Liver (tissue), 9 donors: ENCODE measurements around the gene ERBB3. TPM values are rescaled to one million over a fixed set of nuclear protein-coding genes. Genes with fewer than 3 reads are reported as not detected.

Experiments used
- DNase-seq: peaks from one replicate; pipeline ENCODE4 v3.0.0-alpha.2; 2017; ENCODE audit warnings: low spot score
- H3K27ac ChIP-seq, 2 donors: one replicate each; pipeline ENCODE4 v1.7.0; 2013; ENCODE audit warnings: inconsistent platforms in 2 of 2, low read length in 2 of 2, control low read depth in 1 of 2, low read depth in 1 of 2, mild to moderate bottlenecking in 1 of 2
- H3K27me3 ChIP-seq, 4 donors: one replicate each; pipeline versions ENCODE4 v1.6.1 to v1.7.0; 2013; ENCODE audit warnings: low read length in 3 of 4, inconsistent platforms in 1 of 4, mild to moderate bottlenecking in 1 of 4, moderate library complexity in 1 of 4; ENCODE audit not compliant: control insufficient read depth in 4 of 4, insufficient read depth in 4 of 4
- H3K36me3 ChIP-seq, 4 donors: one replicate each; pipeline versions ENCODE4 v1.6.1 to v1.7.0; 2013; ENCODE audit warnings: low read length in 3 of 4, mild to moderate bottlenecking in 3 of 4, low read depth in 1 of 4, moderate library complexity in 1 of 4; ENCODE audit not compliant: control insufficient read depth in 4 of 4, insufficient read depth in 3 of 4
- H3K4me1 ChIP-seq, 4 donors: one replicate each; pipeline versions ENCODE4 v1.6.1 to v1.7.0; 2013; ENCODE audit warnings: low read length in 3 of 4, mild to moderate bottlenecking in 3 of 4, moderate library complexity in 1 of 4; ENCODE audit not compliant: control insufficient read depth in 4 of 4, insufficient read depth in 4 of 4
- H3K4me3 ChIP-seq, 3 donors: one replicate each; pipeline versions ENCODE4 v1.6.1 to v1.7.0; 2013; ENCODE audit warnings: low read length in 3 of 3, control low read depth in 1 of 3, low read depth in 1 of 3, mild to moderate bottlenecking in 1 of 3
- H3K9ac ChIP-seq, 2 donors: one replicate each; pipeline ENCODE4 v1.7.0; 2013; ENCODE audit warnings: low read length in 2 of 2, mild to moderate bottlenecking in 2 of 2, moderate library complexity in 2 of 2, control low read depth in 1 of 2, low read depth in 1 of 2
- H3K9me3 ChIP-seq, 4 donors: one replicate each; pipeline versions ENCODE4 v1.6.1 to v1.7.0; 2013; ENCODE audit warnings: low read length in 3 of 4; ENCODE audit not compliant: control insufficient read depth in 4 of 4
- EGR1 ChIP-seq, 2 donors: IDR thresholded peaks; 2 replicates each; pipeline ENCODE4 v1.6.1; 2016 to 2018; ENCODE audit warnings: antibody characterized with exemption in 2 of 2, low read depth in 2 of 2
- FOXA1 ChIP-seq: IDR thresholded peaks from 2 replicates; pipeline ENCODE4 v1.6.1; 2016; ENCODE audit warnings: antibody characterized with exemption
- FOXA2 ChIP-seq: IDR thresholded peaks from 2 replicates; pipeline ENCODE4 v1.6.1; 2016; ENCODE audit warnings: antibody characterized with exemption
- GABPA ChIP-seq, 2 donors: IDR thresholded peaks in 1 of 2; conservative IDR thresholded peaks in 1 of 2; 2 replicates each; pipeline ENCODE4 v1.6.1; 2016; ENCODE audit warnings: antibody characterized with exemption in 2 of 2, mild to moderate bottlenecking in 1 of 2, moderate library complexity in 1 of 2
- HNF4A ChIP-seq, 2 donors: conservative IDR thresholded peaks; 2 replicates each; pipeline ENCODE4 v1.6.1; 2016; ENCODE audit warnings: antibody characterized with exemption in 2 of 2, mild to moderate bottlenecking in 2 of 2
- HNF4G ChIP-seq: IDR thresholded peaks from 2 replicates; pipeline ENCODE4 v1.6.1; 2016; ENCODE audit warnings: antibody characterized with exemption
- JUND ChIP-seq, 2 donors: IDR thresholded peaks; 2 replicates each; pipeline ENCODE4 v1.6.1; 2016; ENCODE audit warnings: antibody characterized with exemption in 2 of 2
- NR2F2 ChIP-seq: IDR thresholded peaks from 2 replicates; pipeline ENCODE4 v1.6.1; 2016; ENCODE audit warnings: antibody characterized with exemption
- RAD21 ChIP-seq, 2 donors: IDR thresholded peaks; 2 replicates each; pipeline ENCODE4 v1.6.1; 2016; ENCODE audit warnings: antibody characterized with exemption in 2 of 2, mild to moderate bottlenecking in 2 of 2
- RXRA ChIP-seq, 2 donors: IDR thresholded peaks; 2 replicates each; pipeline ENCODE4 v1.6.1; 2017 to 2018; ENCODE audit warnings: antibody characterized with exemption in 2 of 2, mild to moderate bottlenecking in 1 of 2
- SP1 ChIP-seq: IDR thresholded peaks from 2 replicates; pipeline ENCODE4 v1.6.1; 2018; ENCODE audit warnings: antibody characterized with exemption, mild to moderate bottlenecking
- TAF1 ChIP-seq: conservative IDR thresholded peaks from 2 replicates; pipeline ENCODE4 v1.6.1; 2016; ENCODE audit warnings: antibody characterized with exemption, mild to moderate bottlenecking
- YY1 ChIP-seq: IDR thresholded peaks from 2 replicates; pipeline ENCODE4 v1.6.1; 2016; ENCODE audit warnings: antibody characterized with exemption, mild to moderate bottlenecking
- WGBS: extraction: QIAGEN DNeasy Blood & Tissue Kit; methylation state at CpG from one replicate; pipeline ENCODE4 v1.1.7; 2013; 5-methylcytosine and 5-hydroxymethylcytosine counted together
- polyA plus RNA-seq, 2 donors: library from polyadenylated mRNA; stranded (reverse) in 1 of 2; unstranded in 1 of 2; fragments of 200-250 nt in 1 of 2; fragments of >200 nt in 1 of 2; fragmentation: Nextera tagmentation in 1 of 2; extraction: Ambion mirVana in 1 of 2; gene quantifications; one replicate each; pipeline versions ENCODE4 v1.2.1 to v1.2.3, GENCODE V29; 2013 to 2015
- total RNA-seq, 2 donors: library from RNA; depleted of rRNA; stranded (reverse); fragments of >200 nt; gene quantifications; one replicate each; pipeline ENCODE4 v1.2.3, GENCODE V29; 2014
- TF ChIP-seq, protein P1 (sequence below): fragments of 150-350 bp; IDR thresholded peaks from 2 replicates; pipeline ENCODE4 v1.5.1; 2017; ENCODE audit warnings: improper control_type of control experiment, low read depth, low read length; ENCODE audit not compliant: missing input control
- TF ChIP-seq, protein P2 (sequence below): IDR thresholded peaks from 2 replicates; pipeline ENCODE4 v1.6.1; 2016; ENCODE audit warnings: antibody characterized with exemption
- TF ChIP-seq, protein P3 (sequence below): IDR thresholded peaks from 2 replicates; pipeline ENCODE4 v1.6.1; 2016; ENCODE audit warnings: antibody characterized with exemption
- TF ChIP-seq, protein P4 (sequence below): IDR thresholded peaks from 2 replicates; pipeline ENCODE4 v1.6.1; 2016; ENCODE audit warnings: antibody characterized with exemption
- TF ChIP-seq, protein P5 (sequence below): IDR thresholded peaks from 2 replicates; pipeline ENCODE4 v1.6.1; 2016; ENCODE audit warnings: antibody characterized with exemption, mild to moderate bottlenecking
- donor health status: healthy.
- donor health status: healthy.
- donor health status: healthy.
- donor health status: healthy.
- donor health status: healthy.

ERBB3 gene
- total RNA-seq (100 to 1,000 TPM in 1 of 2 donors, 10 to 100 TPM in 1; 69.0 to 141 TPM), polyA plus RNA-seq (10 to 100 TPM; 32.4 to 34.2 TPM)

DNA sequence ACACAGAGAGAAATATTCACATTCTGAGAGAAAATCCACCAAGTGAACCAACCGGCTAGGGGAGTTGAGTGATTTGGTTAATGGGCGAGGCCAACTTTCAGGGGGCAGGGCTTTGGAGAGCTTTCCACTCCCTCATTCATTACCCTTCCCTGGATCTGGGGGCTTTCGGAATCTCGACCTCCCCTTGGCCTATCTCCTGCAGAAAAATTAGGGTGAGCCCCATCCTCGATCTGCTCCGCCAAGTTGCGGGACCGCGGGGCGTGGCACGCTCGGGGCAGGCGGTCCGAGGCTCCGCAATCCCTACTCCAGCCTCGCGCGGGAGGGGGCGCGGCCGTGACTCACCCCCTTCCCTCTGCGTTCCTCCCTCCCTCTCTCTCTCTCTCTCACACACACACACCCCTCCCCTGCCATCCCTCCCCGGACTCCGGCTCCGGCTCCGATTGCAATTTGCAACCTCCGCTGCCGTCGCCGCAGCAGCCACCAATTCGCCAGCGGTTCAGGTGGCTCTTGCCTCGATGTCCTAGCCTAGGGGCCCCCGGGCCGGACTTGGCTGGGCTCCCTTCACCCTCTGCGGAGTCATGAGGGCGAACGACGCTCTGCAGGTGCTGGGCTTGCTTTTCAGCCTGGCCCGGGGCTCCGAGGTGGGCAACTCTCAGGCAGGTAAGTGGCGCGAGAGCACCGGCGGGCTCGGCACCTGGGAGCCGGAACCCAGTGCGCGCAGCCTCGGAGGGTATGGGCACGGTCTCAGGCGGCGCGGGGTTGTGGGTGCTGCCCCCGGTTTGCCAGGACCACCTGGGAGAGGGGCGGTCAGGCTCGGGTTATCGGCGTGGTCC is at the start of gene ERBB3:
ERBB3 (plus strand) TSS at position 443 of the 833 bp plus-strand sequence; CDS start at position 579, 136 bp downstream.
- Histone ChIP-seq H3K9ac (peak within 1 kb of the TSS; percentile 92), H3K4me3 (peak within 1 kb of the TSS; percentile 59 to 88 (median 84)), H3K36me3 (peaks cover under 1 to 6% (median 3%) of the 10 kb centered on the region in 4 donors), H3K27ac (peak within 1 kb of the TSS; percentile 93 to 99), H3K4me1 (peaks cover 7 to 31% (median 25%) of the 10 kb centered on the region in 4 donors), H3K9me3 (no peaks in the 10 kb centered on the region), H3K27me3 (no peaks in the 10 kb centered on the region)
- DNase-seq, result peak; percentile 73
- peak; percentile 41 for TF ChIP-seq SP1
- peak; percentile 60 for TF ChIP-seq TAF1
- TF ChIP-seq, protein P1, sequence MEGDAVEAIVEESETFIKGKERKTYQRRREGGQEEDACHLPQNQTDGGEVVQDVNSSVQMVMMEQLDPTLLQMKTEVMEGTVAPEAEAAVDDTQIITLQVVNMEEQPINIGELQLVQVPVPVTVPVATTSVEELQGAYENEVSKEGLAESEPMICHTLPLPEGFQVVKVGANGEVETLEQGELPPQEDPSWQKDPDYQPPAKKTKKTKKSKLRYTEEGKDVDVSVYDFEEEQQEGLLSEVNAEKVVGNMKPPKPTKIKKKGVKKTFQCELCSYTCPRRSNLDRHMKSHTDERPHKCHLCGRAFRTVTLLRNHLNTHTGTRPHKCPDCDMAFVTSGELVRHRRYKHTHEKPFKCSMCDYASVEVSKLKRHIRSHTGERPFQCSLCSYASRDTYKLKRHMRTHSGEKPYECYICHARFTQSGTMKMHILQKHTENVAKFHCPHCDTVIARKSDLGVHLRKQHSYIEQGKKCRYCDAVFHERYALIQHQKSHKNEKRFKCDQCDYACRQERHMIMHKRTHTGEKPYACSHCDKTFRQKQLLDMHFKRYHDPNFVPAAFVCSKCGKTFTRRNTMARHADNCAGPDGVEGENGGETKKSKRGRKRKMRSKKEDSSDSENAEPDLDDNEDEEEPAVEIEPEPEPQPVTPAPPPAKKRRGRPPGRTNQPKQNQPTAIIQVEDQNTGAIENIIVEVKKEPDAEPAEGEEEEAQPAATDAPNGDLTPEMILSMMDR, result peak; percentile 35
- TF ChIP-seq, protein P2, sequence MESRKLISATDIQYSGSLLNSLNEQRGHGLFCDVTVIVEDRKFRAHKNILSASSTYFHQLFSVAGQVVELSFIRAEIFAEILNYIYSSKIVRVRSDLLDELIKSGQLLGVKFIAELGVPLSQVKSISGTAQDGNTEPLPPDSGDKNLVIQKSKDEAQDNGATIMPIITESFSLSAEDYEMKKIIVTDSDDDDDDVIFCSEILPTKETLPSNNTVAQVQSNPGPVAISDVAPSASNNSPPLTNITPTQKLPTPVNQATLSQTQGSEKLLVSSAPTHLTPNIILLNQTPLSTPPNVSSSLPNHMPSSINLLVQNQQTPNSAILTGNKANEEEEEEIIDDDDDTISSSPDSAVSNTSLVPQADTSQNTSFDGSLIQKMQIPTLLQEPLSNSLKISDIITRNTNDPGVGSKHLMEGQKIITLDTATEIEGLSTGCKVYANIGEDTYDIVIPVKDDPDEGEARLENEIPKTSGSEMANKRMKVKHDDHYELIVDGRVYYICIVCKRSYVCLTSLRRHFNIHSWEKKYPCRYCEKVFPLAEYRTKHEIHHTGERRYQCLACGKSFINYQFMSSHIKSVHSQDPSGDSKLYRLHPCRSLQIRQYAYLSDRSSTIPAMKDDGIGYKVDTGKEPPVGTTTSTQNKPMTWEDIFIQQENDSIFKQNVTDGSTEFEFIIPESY, result no peak
- peak; percentile 91 to 92 for TF ChIP-seq JUND (IDR thresholded peaks at IDR 0.05)
- TF ChIP-seq FOXA1, result no peak
- no peak for TF ChIP-seq NR2F2
- peak in 1 of 2 donors; percentile 32 for TF ChIP-seq RXRA (IDR thresholded peaks at IDR 0.05)
- no peak for TF ChIP-seq GABPA (IDR thresholded peaks at IDR 0.05 in 1 of 2, conservative IDR thresholded peaks at IDR 0.05 in 1 of 2)
- TF ChIP-seq, protein P3, sequence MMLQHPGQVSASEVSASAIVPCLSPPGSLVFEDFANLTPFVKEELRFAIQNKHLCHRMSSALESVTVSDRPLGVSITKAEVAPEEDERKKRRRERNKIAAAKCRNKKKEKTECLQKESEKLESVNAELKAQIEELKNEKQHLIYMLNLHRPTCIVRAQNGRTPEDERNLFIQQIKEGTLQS, result peak; percentile 53
- TF ChIP-seq HNF4G, result no peak
- TF ChIP-seq, protein P4, sequence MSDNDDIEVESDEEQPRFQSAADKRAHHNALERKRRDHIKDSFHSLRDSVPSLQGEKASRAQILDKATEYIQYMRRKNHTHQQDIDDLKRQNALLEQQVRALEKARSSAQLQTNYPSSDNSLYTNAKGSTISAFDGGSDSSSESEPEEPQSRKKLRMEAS, result no peak
- TF ChIP-seq YY1, result peak; percentile 33
- no peak for TF ChIP-seq EGR1 (IDR thresholded peaks at IDR 0.05; ENCODE audit: low read depth in 2 of 2)
- TF ChIP-seq FOXA2, result no peak
- TF ChIP-seq RAD21 (IDR thresholded peaks at IDR 0.05), result no peak
- TF ChIP-seq, protein P5, sequence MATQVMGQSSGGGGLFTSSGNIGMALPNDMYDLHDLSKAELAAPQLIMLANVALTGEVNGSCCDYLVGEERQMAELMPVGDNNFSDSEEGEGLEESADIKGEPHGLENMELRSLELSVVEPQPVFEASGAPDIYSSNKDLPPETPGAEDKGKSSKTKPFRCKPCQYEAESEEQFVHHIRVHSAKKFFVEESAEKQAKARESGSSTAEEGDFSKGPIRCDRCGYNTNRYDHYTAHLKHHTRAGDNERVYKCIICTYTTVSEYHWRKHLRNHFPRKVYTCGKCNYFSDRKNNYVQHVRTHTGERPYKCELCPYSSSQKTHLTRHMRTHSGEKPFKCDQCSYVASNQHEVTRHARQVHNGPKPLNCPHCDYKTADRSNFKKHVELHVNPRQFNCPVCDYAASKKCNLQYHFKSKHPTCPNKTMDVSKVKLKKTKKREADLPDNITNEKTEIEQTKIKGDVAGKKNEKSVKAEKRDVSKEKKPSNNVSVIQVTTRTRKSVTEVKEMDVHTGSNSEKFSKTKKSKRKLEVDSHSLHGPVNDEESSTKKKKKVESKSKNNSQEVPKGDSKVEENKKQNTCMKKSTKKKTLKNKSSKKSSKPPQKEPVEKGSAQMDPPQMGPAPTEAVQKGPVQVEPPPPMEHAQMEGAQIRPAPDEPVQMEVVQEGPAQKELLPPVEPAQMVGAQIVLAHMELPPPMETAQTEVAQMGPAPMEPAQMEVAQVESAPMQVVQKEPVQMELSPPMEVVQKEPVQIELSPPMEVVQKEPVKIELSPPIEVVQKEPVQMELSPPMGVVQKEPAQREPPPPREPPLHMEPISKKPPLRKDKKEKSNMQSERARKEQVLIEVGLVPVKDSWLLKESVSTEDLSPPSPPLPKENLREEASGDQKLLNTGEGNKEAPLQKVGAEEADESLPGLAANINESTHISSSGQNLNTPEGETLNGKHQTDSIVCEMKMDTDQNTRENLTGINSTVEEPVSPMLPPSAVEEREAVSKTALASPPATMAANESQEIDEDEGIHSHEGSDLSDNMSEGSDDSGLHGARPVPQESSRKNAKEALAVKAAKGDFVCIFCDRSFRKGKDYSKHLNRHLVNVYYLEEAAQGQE, result no peak
- TF ChIP-seq HNF4A (conservative IDR thresholded peaks at IDR 0.05), result peak; percentile 34 to 54
- under 1% methylated on average over 59 of the region's 59 CpGs for WGBS
